ENCODE measurements around the gene KITLG.

- TF ChIP-seq CTCF (IDR thresholded peaks at IDR 0.05) (no peak), SIN3A (IDR thresholded peaks at IDR 0.05; ENCODE audit: borderline replicate concordance, insufficient read depth, low read depth, low read length) (no peak)
These were observed 20.5 kb downstream of the KITLG start for GRCh38 chr12:88559772-88560171.
